Umbilical cord (tissue), 2 donors: Measurements from ENCODE around the gene VPS13D. TPM values are rescaled to one million over a fixed set of nuclear protein-coding genes. Genes with fewer than 3 reads are reported as not detected.

ENCODE experiments used
- DNase-seq: peaks from one replicate; pipeline ENCODE4 v3.0.0-alpha.2; 2015; ENCODE audit warnings: low spot score
- total RNA-seq: library from RNA; depleted of rRNA; stranded (reverse); fragments of >200 nt; gene quantifications from one replicate; pipeline ENCODE4 v1.2.3, GENCODE V29; 2014; ENCODE audit warnings: low replicate concordance; ENCODE audit not compliant: insufficient read depth

The VPS13D gene
- total RNA-seq, 1 donor from 2014 or later, result 31.3 TPM

- no peak for DNase-seq
These were observed 103.4 kb downstream of the VPS13D start for GRCh38 chr1:12333036-12333785.

GRCh38 chr1:12335815-12336214 is 106.0 kb downstream of the VPS13D start:
- no peak for DNase-seq

- no peak for DNase-seq
These were observed 106.6 kb downstream of the VPS13D start for GRCh38 chr1:12336413-12336812.

- DNase-seq, result peak; percentile 14
These were observed 108.2 kb downstream of the VPS13D start for GRCh38 chr1:12338017-12338416.

GRCh38 chr1:12338823-12339222 is 109.0 kb downstream of the VPS13D start:
- no peak for DNase-seq

GRCh38 chr1:12339396-12339795 is 109.6 kb downstream of the VPS13D start:
- peak; percentile 42 for DNase-seq

GRCh38 chr1:12339811-12340543 is 110.1 kb downstream of the VPS13D start:
- DNase-seq, result peak; percentile 69

- DNase-seq, result peak; percentile 26
These were observed 110.7 kb downstream of the VPS13D start for GRCh38 chr1:12340544-12340930.

- DNase-seq, result no peak
These were observed 111.8 kb downstream of the VPS13D start for GRCh38 chr1:12341667-12342066.

- DNase-seq, result no peak
These were observed 112.7 kb downstream of the VPS13D start for GRCh38 chr1:12342401-12343003.

- no peak for DNase-seq
These were observed 114.1 kb downstream of the VPS13D start for GRCh38 chr1:12343823-12344487.

GRCh38 chr1:12344596-12345349 is 114.9 kb downstream of the VPS13D start:
- peak; percentile 32 for DNase-seq

- DNase-seq, result no peak
These were observed 115.8 kb downstream of the VPS13D start for GRCh38 chr1:12345350-12346217.

GRCh38 chr1:12346483-12347151 is 116.8 kb downstream of the VPS13D start:
- DNase-seq, result no peak

- DNase-seq, result no peak
These were observed 118.3 kb downstream of the VPS13D start for GRCh38 chr1:12348113-12348512.

GRCh38 chr1:12353981-12354380 is 124.2 kb downstream of the VPS13D start:
- no peak for DNase-seq

- DNase-seq, result peak; percentile 82
These were observed 126.4 kb downstream of the VPS13D start for GRCh38 chr1:12356004-12356890.

- DNase-seq, result no peak
These were observed 128.7 kb downstream of the VPS13D start for GRCh38 chr1:12358499-12358898.
